Fibroblast of lung (primary cell): ENCODE data around the gene SGCE.

Experiments used
- EZH2 ChIP-seq: IDR thresholded peaks from 2 replicates; pipeline ENCODE4 v1.5.1; 2012; ENCODE audit warnings: low read length, control low read depth, mild to moderate bottlenecking; ENCODE audit errors: missing control alignments
- TF ChIP-seq, protein P1 (sequence below), 2 donors: IDR thresholded peaks in 1 of 2; conservative IDR thresholded peaks in 1 of 2; 1 replicate in 1 of 2; 2 replicates in 1 of 2; pipeline ENCODE4 v1.5.1; 2011 to 2012; ENCODE audit warnings: low read length in 2 of 2, control low read depth in 1 of 2, inconsistent platforms in 1 of 2, low read depth in 1 of 2, mild to moderate bottlenecking in 1 of 2

DNA sequence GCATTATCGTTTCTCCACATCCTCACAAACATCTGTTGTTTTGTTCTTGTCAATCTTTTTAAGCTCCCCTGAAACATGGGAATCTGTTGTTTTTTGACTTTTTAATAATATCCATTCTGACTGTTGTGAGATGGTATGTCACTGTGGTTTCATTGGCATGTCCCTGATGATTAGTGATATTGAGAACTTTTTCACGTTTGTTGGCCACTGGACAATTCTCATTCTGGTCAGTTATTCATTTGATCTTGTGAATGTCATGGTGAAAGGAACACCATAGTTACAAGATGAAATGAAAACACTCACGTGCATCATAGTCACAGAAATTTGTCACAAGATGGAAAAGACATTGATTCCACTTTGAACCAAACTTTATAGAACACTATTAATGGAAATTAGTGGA, 20.5 kb upstream of the SGCE start:
- TF ChIP-seq, protein P1, sequence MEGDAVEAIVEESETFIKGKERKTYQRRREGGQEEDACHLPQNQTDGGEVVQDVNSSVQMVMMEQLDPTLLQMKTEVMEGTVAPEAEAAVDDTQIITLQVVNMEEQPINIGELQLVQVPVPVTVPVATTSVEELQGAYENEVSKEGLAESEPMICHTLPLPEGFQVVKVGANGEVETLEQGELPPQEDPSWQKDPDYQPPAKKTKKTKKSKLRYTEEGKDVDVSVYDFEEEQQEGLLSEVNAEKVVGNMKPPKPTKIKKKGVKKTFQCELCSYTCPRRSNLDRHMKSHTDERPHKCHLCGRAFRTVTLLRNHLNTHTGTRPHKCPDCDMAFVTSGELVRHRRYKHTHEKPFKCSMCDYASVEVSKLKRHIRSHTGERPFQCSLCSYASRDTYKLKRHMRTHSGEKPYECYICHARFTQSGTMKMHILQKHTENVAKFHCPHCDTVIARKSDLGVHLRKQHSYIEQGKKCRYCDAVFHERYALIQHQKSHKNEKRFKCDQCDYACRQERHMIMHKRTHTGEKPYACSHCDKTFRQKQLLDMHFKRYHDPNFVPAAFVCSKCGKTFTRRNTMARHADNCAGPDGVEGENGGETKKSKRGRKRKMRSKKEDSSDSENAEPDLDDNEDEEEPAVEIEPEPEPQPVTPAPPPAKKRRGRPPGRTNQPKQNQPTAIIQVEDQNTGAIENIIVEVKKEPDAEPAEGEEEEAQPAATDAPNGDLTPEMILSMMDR (conservative IDR thresholded peaks at IDR 0.05 in 1 of 2, IDR thresholded peaks at IDR 0.05 in 1 of 2; ENCODE audit: low read depth in 1 of 2, low read length in 2 of 2), result no peak
- no peak for TF ChIP-seq EZH2
